ENCODE measurements around the gene SLC38A3. TPM values are rescaled to one million over a fixed set of nuclear protein-coding genes. Genes with fewer than 3 reads are reported as not detected.
A peak's percentile ranks its signal among the peaks of the same experiment; 100 is the strongest.

SLC38A3 gene
- total RNA-seq, 1 experiment from 2014 or later: 6.0 TPM

- no peaks in the 10 kb centered on the region for H3K27me3 ChIP-seq (ENCODE audit: control insufficient read depth, insufficient read depth, low read length)
- ATAC-seq (no peak), DNase-seq (ENCODE audit: low read depth, low spot score) (no peak)
- H3K27ac ChIP-seq (ENCODE audit: low read length): peak overlapping the region; percentile 83
- H3K4me3 ChIP-seq (ENCODE audit: low read depth in 2 of 2, low read length in 2 of 2): peak overlapping the region; percentile 83 to 86
- CTCF ChIA-PET: no interaction called here
- POLR2A ChIA-PET: no interaction called here
- TSS peak; percentile 56 for BruUV-seq (replicated peaks)
- in situ Hi-C loops (cut with HindIII; ENCODE audit: low pct_unique_long_range_greater_than_20kb, low sequenced_read_pairs): no loop called here
- intact Hi-C loops (cut with micrococcal nuclease; ENCODE audit: unreplicated experiment): no loop called here
- H3K9me3 ChIP-seq (ENCODE audit: control insufficient read depth, insufficient read depth, low read depth, low read length): no peaks in the 10 kb centered on the region
- no peak for TF ChIP-seq SIN3A (IDR thresholded peaks at IDR 0.05; ENCODE audit: borderline replicate concordance, insufficient read depth, low read depth, low read length)
- no peak for TF ChIP-seq REST (IDR thresholded peaks at IDR 0.05; ENCODE audit: insufficient read depth in 1 of 2, low read depth in 2 of 2, low read length in 1 of 2)
- TF ChIP-seq CTCF (IDR thresholded peaks at IDR 0.05): no peak
- TF ChIP-seq POLR2AphosphoS5 (IDR thresholded peaks at IDR 0.05; ENCODE audit: low read depth, low read length): no peak
- TF ChIP-seq TCF7L2 (IDR thresholded peaks at IDR 0.05; ENCODE audit: low read depth, low read length): no peak
- peaks cover 19% of the 10 kb centered on the region for H3K4me1 ChIP-seq (ENCODE audit: control insufficient read depth, insufficient read depth, low read length)
- H3K36me3 ChIP-seq (ENCODE audit: control insufficient read depth, insufficient read depth, low read length): no peaks in the 10 kb centered on the region; the same call in 1 of the 2 replicates
Measured at GRCh38 chr3:50236484-50237132, 31.5 kb downstream of the SLC38A3 start.

- Histone ChIP-seq H3K36me3 (ENCODE audit: control insufficient read depth, insufficient read depth, low read length) (no peaks in the 10 kb centered on the region; the same call in 1 of the 2 replicates), H3K27me3 (ENCODE audit: control insufficient read depth, insufficient read depth, low read length) (no peaks in the 10 kb centered on the region), H3K4me3 (ENCODE audit: low read depth in 2 of 2, low read length in 2 of 2) (peak overlapping the region; percentile 83 to 86), H3K4me1 (ENCODE audit: control insufficient read depth, insufficient read depth, low read length) (peaks cover 21% of the 10 kb centered on the region), H3K9me3 (ENCODE audit: control insufficient read depth, insufficient read depth, low read depth, low read length) (no peaks in the 10 kb centered on the region), H3K27ac (ENCODE audit: low read length) (peak overlapping the region; percentile 83)
- in situ Hi-C loops (cut with HindIII; ENCODE audit: low pct_unique_long_range_greater_than_20kb, low sequenced_read_pairs): no loop called here
- intact Hi-C loops (cut with micrococcal nuclease; ENCODE audit: unreplicated experiment): no loop called here
- DNase-seq (ENCODE audit: low read depth, low spot score) (no peak), ATAC-seq (no peak)
- ChIA-PET CTCF (no interaction called here), POLR2A (interaction anchor here (0.6 kb wide), 3 partner anchors 12 to 62 kb away, joined by 10 to 16 read pairs (median 15); partner anchors contain the start of genes HYAL3 and NAA80)
- BruUV-seq (replicated peaks): no TSS peak
- TF ChIP-seq SIN3A (IDR thresholded peaks at IDR 0.05; ENCODE audit: borderline replicate concordance, insufficient read depth, low read depth, low read length) (no peak), REST (IDR thresholded peaks at IDR 0.05; ENCODE audit: insufficient read depth in 1 of 2, low read depth in 2 of 2, low read length in 1 of 2) (no peak), POLR2AphosphoS5 (IDR thresholded peaks at IDR 0.05; ENCODE audit: low read depth, low read length) (no peak), CTCF (IDR thresholded peaks at IDR 0.05) (no peak), TCF7L2 (IDR thresholded peaks at IDR 0.05; ENCODE audit: low read depth, low read length) (no peak)
Measured at GRCh38 chr3:50237133-50237651, 32.1 kb downstream of the SLC38A3 start.

Measured in Panc1 (cell line).